ENCODE data around the gene MECR.

MECR gene

GRCh38 chr1:29230553-29231378 is at the start of gene MECR:
Gene MECR, minus strand, starts transcription at chr1:29230934. Its CDS starts 28 bp downstream, at chr1:29230906.
- DNase-seq (ENCODE audit: insufficient read length, low spot score) (peak; percentile 75), FAIRE-seq (peak; percentile 66)
- peak; percentile 63 for TF ChIP-seq POLR2A (IDR thresholded peaks at IDR 0.05; ENCODE audit: low read depth, low read length)

- FAIRE-seq (no peak), DNase-seq (ENCODE audit: insufficient read length, low spot score) (no peak)
Observed at GRCh38 chr1:29279951-29280391, 49.2 kb upstream of the MECR start.

GRCh38 chr1:29279406-29279805 is 48.7 kb upstream of the MECR start:
- no peak for DNase-seq (ENCODE audit: insufficient read length, low spot score)
- FAIRE-seq, result no peak
- no peak for TF ChIP-seq POLR2A (IDR thresholded peaks at IDR 0.05; ENCODE audit: low read depth, low read length)

More at GRCh38 chr1:29279951-29280391, 49.2 kb upstream of the MECR start:
- no peak for TF ChIP-seq POLR2A (IDR thresholded peaks at IDR 0.05; ENCODE audit: low read depth, low read length)

- DNase-seq (ENCODE audit: insufficient read length, low spot score) (no peak), FAIRE-seq (no peak)
- TF ChIP-seq POLR2A (IDR thresholded peaks at IDR 0.05; ENCODE audit: low read depth, low read length), result no peak
Observed at GRCh38 chr1:29278124-29278523, 47.4 kb upstream of the MECR start.

GRCh38 chr1:29275435-29275834 is 44.7 kb upstream of the MECR start:
- FAIRE-seq, result no peak
- TF ChIP-seq POLR2A (IDR thresholded peaks at IDR 0.05; ENCODE audit: low read depth, low read length), result no peak
- no peak for DNase-seq (ENCODE audit: insufficient read length, low spot score)

GRCh38 chr1:29272147-29272907 is 41.6 kb upstream of the MECR start:
- no peak for FAIRE-seq
- TF ChIP-seq POLR2A (IDR thresholded peaks at IDR 0.05; ENCODE audit: low read depth, low read length), result no peak
- no peak for DNase-seq (ENCODE audit: insufficient read length, low spot score)

- no peak for TF ChIP-seq POLR2A (IDR thresholded peaks at IDR 0.05; ENCODE audit: low read depth, low read length)
- peak; percentile 47 for DNase-seq (ENCODE audit: insufficient read length, low spot score)
- peak; percentile 69 for FAIRE-seq
Observed at GRCh38 chr1:29271724-29272123, 41.0 kb upstream of the MECR start.

- no peak for TF ChIP-seq POLR2A (IDR thresholded peaks at IDR 0.05; ENCODE audit: low read depth, low read length)
- DNase-seq (ENCODE audit: insufficient read length, low spot score), result no peak
- FAIRE-seq, result no peak
Observed at GRCh38 chr1:29270929-29271521, 40.3 kb upstream of the MECR start.

GRCh38 chr1:29269382-29269781 is 38.6 kb upstream of the MECR start:
- no peak for FAIRE-seq
- TF ChIP-seq POLR2A (IDR thresholded peaks at IDR 0.05; ENCODE audit: low read depth, low read length), result no peak
- no peak for DNase-seq (ENCODE audit: insufficient read length, low spot score)

- TF ChIP-seq POLR2A (IDR thresholded peaks at IDR 0.05; ENCODE audit: low read depth, low read length), result no peak
- FAIRE-seq (no peak), DNase-seq (ENCODE audit: insufficient read length, low spot score) (no peak)
Observed at GRCh38 chr1:29267321-29268070, 36.8 kb upstream of the MECR start.

GRCh38 chr1:29266912-29267311 is 36.2 kb upstream of the MECR start:
- TF ChIP-seq POLR2A (IDR thresholded peaks at IDR 0.05; ENCODE audit: low read depth, low read length), result no peak
- FAIRE-seq, result no peak
- DNase-seq (ENCODE audit: insufficient read length, low spot score), result no peak

GRCh38 chr1:29264773-29265389 is 34.1 kb upstream of the MECR start:
- no peak for TF ChIP-seq POLR2A (IDR thresholded peaks at IDR 0.05; ENCODE audit: low read depth, low read length)
- DNase-seq (ENCODE audit: insufficient read length, low spot score), result no peak
- no peak for FAIRE-seq

GRCh38 chr1:29260531-29260930 is 29.8 kb upstream of the MECR start:
- no peak for TF ChIP-seq POLR2A (IDR thresholded peaks at IDR 0.05; ENCODE audit: low read depth, low read length)
- FAIRE-seq, result no peak

More at GRCh38 chr1:29260531-29260930, 29.8 kb upstream of the MECR start:
- no peak for DNase-seq (ENCODE audit: insufficient read length, low spot score)

Data from H54 (cell line).